Retinal pigment epithelial cell (primary cell): Measurements from ENCODE around the gene SPRR5.

ENCODE experiments used
- DNase-seq: peaks from one replicate; pipeline ENCODE4 v3.0.0-alpha.2; 2010; ENCODE audit warnings: low read depth
- H3K4me3 ChIP-seq: 2 replicates; pipeline ENCODE4 v1.5.1; 2011; ENCODE audit warnings: mild to moderate bottlenecking, low read length, control low read depth, moderate library complexity
- CTCF ChIP-seq: conservative IDR thresholded peaks from 2 replicates; pipeline ENCODE4 v1.5.1; 2011; ENCODE audit warnings: low read depth, low read length, control low read depth, inconsistent platforms

The SPRR5 gene

GRCh38 chr1:152959801-152960451, 12.9 kb downstream of the SPRR5 start:
- H3K4me3 ChIP-seq, result no peak overlapping the region

GRCh38 chr1:152960452-152961044, 13.5 kb downstream of the SPRR5 start:
- peak; percentile 9 for TF ChIP-seq CTCF
- no peak overlapping the region for H3K4me3 ChIP-seq
- no peak for DNase-seq

More at GRCh38 chr1:152959801-152960451, 12.9 kb downstream of the SPRR5 start:
- no peak for TF ChIP-seq CTCF
- no peak for DNase-seq

GRCh38 chr1:152961226-152961891, 14.4 kb downstream of the SPRR5 start:
- no peak overlapping the region for H3K4me3 ChIP-seq
- peak; percentile 7 for DNase-seq
- no peak for TF ChIP-seq CTCF

GRCh38 chr1:152962876-152963415, 15.9 kb downstream of the SPRR5 start:
- no peak for TF ChIP-seq CTCF
- H3K4me3 ChIP-seq, result no peak overlapping the region
- DNase-seq, result no peak

GRCh38 chr1:152964536-152964935, 17.5 kb downstream of the SPRR5 start:
- H3K4me3 ChIP-seq, result no peak overlapping the region
- no peak for DNase-seq
- TF ChIP-seq CTCF, result no peak

- no peak for TF ChIP-seq CTCF
- no peak for DNase-seq
- H3K4me3 ChIP-seq, result no peak overlapping the region
These were observed 18.8 kb downstream of the SPRR5 start for GRCh38 chr1:152965853-152966252.
